Left ventricle myocardium superior (tissue), 1 donor: Measurements from ENCODE around the gene TRIP12. TPM values are rescaled to one million over a fixed set of nuclear protein-coding genes. Genes with fewer than 3 reads are reported as not detected.
"Not testable (repeated sequence)": the region's sequence is repeated elsewhere in the genome, so short reads cannot be mapped to it uniquely, and the experiment has no call there.

Experiments
- ATAC-seq: fragments of 200-7000 bp; cut with Tn5 transposase; one replicate; pipeline ENCODE4 v1.9.1; 2020; ENCODE audit warnings: mild to moderate bottlenecking, moderate library complexity
- DNase-seq: peaks from one replicate; pipeline ENCODE4 v3.0.0-alpha.2; 2020
- intact Hi-C: fragments of 100-400 bp; cut with micrococcal nuclease; formaldehyde crosslinking; loops from one replicate; pipeline ENCODE4 v1.11.0; 2022
- long read RNA-seq: library from polyadenylated mRNA; unstranded; transcript quantifications from one replicate; pipeline ENCODE4 v2.0.0, GENCODE V29; 2021
- total RNA-seq: library from RNA; stranded (reverse); fragmentation: NEBNext Ultra II Directional; extraction: Animal tissue kit (Norgen Biotek cat#: 25700); gene quantifications from one replicate; pipeline ENCODE4 v1.2.1, GENCODE V29; 2021
- donor health status: DM: no; HTN: yes; CAD: no; lungs with severe emphysema.

TRIP12 gene
- total RNA-seq: 194 TPM
- long read RNA-seq, partial matches to known transcripts: 16 of 43 reads
- long read RNA-seq, other reads (novel, unspliced or antisense): 27 of 43 reads

DNA sequence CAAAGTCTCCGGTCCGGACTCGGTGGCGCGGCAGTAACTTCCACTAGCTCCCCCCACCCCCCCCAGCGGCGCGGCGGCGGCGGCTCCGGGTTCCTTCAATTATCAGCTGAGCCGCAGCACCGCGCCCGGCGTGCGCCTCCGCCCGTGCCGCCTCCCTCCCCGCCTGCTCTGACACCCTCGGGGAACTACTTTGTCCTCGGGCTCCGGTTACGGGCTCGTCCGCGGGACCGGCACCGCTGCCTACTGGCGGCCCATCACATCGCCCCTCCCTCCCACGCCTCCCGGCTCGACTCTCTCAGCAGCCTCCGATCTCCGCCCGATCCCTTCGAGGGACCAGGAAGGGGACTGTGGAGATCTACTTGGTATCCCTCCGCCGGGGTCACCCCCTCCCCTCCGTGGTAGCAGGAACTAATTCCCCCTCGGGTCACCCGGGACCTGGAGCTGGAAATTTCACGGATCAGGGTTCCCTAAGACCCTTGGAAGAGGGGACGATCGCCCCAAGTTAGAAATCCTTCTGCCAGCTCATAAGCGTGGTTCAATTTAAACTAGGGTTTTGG is at the start of gene TRIP12:
TSS of gene TRIP12 (minus strand) at position 118 of the 557 bp plus-strand sequence. CDS start 41,930 bp downstream, outside the sequence.
- ATAC-seq (peak; percentile 92), DNase-seq (peak; percentile 94)
- intact Hi-C loops: no loop called here

DNA sequence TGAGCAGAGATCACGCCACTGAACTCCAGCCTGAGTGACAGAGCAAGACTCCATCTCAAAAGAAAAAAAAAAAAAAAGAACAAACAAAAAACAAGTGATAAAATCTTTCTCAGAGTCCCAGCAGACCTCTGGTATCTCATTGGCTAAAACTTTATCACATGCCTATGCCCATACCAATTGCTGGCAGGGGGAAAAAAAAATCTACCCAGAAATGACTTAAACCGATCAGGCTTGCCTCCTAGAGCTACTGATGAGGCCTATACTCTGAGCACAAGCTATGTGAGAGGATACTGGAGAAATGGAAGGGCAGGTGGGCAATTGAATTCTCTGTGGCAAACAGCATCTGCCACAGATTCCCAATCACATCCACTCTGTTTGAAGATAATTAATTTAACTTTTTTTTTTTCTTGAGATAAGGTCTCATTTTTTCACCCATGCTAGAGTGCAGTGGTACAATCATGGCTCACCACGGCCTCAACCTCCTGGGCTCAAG is 49.5 kb upstream of the TRIP12 start:
- ATAC-seq: no peak
- intact Hi-C loops: no loop called here
- no peak for DNase-seq

DNA sequence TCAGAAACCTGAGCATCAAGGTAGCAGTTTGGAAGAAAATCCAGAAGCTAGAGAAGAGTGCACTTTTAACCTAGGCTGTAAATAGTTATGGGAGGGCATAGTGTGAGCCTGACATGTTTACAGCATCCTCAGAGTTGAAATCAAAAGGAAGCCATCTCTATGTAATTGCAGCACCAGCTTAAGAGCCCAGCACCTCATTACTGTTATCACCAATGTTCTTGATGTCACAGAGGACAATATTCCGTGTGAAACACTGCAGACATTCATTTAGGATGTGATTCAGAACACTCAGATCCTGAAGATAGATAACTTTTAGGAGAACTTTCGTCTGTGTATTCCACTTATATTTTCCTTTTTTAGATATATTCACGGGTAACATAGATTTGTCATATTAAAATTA is 48.6 kb upstream of the TRIP12 start:
- intact Hi-C loops: no loop called here
- DNase-seq (no peak), ATAC-seq (no peak)

- DNase-seq (no peak), ATAC-seq (no peak)
- intact Hi-C loops: no loop called here
These were observed 48.1 kb upstream of the TRIP12 start for GRCh38 chr2:229969921-229970320.

DNA sequence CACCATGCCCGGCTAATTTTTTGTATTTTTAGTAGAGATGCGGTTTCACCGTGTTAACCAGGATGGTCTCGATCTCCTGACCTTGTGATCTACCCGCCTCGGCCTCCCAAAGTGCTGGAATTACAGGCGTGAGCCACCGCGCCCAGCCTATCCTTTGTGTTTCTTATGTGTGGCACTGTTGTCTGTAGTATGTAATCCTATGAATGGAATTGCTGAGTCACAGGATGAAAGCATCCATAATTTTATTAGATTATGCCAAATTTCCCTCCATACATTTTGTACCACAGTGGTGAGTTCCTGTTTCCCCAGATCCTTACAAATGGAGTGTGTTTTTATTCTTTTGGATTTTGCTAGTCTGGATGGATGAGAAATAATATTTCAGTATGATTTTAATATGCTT is 41.8 kb upstream of the TRIP12 start:
- intact Hi-C loops, ATAC-seq, DNase-seq: not testable (repeated sequence)

DNA sequence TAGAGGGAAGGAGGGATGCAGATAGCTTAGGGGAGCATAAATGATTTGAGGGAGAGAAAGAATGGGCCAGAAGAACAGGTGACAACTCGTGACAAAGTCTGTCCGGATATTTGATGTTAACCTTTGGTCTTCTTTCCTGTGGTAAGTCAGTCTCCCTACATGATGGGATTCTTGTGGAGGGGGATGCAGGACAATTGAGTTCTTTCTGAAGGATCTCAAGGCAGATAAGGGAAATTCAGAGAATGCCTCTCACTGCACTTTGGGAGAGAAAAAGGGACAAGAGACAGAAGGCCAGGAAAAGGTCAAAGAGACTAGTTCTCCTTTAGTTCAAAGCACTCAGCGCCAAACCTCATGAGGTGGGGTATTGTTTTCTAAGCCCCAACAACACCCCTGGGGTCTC is 34.7 kb upstream of the TRIP12 start:
- DNase-seq (no peak), ATAC-seq (no peak)
- intact Hi-C loops: no loop called here

- intact Hi-C loops: no loop called here
- no peak for ATAC-seq
These were observed 33.9 kb upstream of the TRIP12 start for GRCh38 chr2:229955663-229956062.

GRCh38 chr2:229952256-229952835 is 30.5 kb upstream of the TRIP12 start:
- intact Hi-C loops: no loop called here
- ATAC-seq (no peak), DNase-seq (no peak)

More at GRCh38 chr2:229955663-229956062, 33.9 kb upstream of the TRIP12 start:
- no peak for DNase-seq

DNA sequence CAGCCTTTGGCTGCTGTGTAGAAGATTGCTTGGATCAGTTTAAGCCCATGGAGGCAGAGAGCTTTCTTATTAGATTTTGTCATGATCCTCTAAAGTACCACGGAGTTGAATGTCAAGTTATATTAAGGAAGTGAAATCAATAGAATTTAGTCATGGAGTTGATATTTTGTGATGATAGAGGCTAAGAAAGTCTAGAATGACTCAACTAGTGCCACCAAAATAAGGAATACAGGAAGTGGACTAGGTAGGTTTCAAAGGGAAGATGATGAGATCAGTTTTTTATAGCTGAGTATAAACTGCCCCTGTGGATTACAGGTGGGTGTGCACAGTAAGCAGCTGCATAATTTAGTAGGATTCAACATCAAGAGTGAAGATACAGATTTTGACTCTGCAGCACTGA is 25.7 kb upstream of the TRIP12 start:
- ATAC-seq (no peak), DNase-seq (no peak)
- intact Hi-C loops: no loop called here

- intact Hi-C loops: no loop called here
- DNase-seq (no peak), ATAC-seq (no peak)
These were observed 24.2 kb upstream of the TRIP12 start for GRCh38 chr2:229945975-229946374.

- ATAC-seq: no peak
- intact Hi-C loops: no loop called here
- DNase-seq: no peak
These were observed 22.1 kb upstream of the TRIP12 start for GRCh38 chr2:229943770-229944449.

- ATAC-seq (no peak), DNase-seq (no peak)
- intact Hi-C loops: no loop called here
These were observed 21.4 kb upstream of the TRIP12 start for GRCh38 chr2:229943171-229943570.

DNA sequence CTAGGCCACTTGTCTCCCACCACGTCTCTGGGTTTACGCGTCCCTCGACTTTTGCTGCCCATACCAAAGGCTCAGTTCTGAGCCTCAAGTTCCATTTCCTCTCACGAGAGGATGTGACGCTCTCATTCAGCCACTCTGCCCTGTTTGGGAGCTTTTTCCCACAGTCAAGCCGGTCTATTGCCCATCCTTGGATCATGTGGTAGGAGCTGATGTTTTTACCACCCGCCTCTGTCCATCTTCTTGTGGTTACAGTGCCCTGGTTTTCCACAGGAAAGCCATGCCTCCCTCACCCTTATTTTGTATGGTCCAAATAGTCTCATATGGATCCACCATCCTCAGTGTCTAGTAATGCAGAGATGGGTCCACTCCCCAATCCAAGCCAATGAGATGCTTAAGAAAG is 20.9 kb upstream of the TRIP12 start:
- DNase-seq (no peak), ATAC-seq (no peak)
- intact Hi-C loops: no loop called here

DNA sequence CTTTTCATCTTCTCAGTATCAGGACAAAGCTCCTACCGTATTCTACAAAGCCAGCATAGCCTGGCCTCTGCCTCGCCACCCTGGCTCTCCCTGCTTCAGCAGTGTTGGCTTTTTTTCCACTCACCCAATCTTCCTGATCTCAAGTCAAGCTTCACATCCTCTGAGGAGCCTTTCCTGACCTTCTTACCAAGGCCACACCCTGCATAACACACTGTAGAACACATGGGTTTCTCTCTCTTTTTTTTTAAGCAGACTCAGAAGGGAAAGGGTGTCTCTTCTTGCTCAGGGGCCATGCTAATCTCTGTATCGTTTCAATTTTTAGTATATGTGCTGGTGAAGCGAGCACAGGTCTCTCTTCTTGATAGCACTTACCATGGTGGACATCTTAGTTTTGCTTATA is 15.7 kb upstream of the TRIP12 start:
- intact Hi-C loops: no loop called here
- DNase-seq (no peak), ATAC-seq (no peak)

DNA sequence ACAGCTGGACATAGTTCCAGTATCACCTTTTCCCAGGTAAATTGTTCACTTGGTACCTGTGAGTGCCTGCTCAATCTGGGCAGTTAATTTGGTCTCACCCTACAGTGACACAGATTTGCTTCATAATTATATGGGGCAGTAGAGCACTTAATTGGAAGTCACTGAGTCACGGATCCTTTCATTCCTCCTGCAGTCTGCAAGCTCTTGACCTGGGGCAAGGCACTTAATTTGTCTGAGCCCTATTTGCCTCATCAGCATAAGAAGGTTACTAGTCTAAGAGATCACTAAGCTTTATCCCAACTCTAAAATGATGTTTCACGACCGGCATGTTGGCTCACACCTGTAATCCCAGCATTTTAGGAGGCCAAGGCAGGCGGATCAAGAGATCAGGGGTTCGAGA is 9.4 kb upstream of the TRIP12 start:
- intact Hi-C loops: no loop called here
- DNase-seq: no peak
- ATAC-seq: no peak

DNA sequence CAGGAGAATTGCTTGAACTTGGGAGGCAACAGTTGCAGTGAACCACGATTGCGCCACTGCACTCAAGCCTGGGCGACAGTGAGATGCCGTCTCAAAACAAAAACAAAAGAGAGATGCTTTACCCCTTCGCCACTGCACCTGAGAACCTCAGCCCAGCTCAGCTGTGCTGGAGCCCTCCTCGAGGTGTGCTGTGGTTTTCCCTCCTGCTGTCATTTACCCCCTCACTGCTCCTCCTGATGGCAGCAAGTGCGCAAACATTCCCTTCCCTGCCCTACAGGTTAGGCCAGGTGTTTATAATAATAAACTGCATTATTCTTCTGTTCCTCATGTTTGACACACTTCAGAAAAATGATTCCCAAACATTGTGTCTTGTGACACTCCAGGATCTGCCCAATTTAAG is 8.8 kb upstream of the TRIP12 start:
- ATAC-seq: no peak
- DNase-seq: no peak
- intact Hi-C loops: no loop called here

GRCh38 chr2:229927817-229928321 is 6.1 kb upstream of the TRIP12 start:
- DNase-seq: no peak

DNA sequence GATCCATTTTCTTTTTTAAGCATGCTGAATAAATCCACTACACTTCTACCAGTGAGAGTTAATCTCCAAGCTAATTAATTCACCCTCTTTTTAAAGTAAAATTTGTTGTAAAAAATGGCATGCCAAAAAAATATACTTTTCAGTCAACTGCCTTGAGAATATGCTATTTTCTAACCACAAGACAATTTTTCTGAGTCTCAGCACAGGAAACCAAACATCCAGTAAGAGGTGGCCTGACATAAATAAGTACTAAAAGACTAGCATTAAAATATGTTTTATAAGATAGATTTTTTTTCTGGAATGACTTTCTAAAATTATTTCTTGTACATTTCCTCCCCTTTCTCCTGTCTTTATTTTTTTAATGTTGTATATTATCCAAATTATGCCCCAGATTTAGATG is 3.4 kb upstream of the TRIP12 start:
- no peak for ATAC-seq
- intact Hi-C loops: no loop called here
- no peak for DNase-seq

More at GRCh38 chr2:229927817-229928321, 6.1 kb upstream of the TRIP12 start:
- intact Hi-C loops: no loop called here
- no peak for ATAC-seq

- intact Hi-C loops, ATAC-seq, DNase-seq: not testable (repeated sequence)
These were observed 2.7 kb upstream of the TRIP12 start for GRCh38 chr2:229924541-229924940.
